ENCODE measurements around the gene FLOT1. TPM values are rescaled to one million over a fixed set of nuclear protein-coding genes. Genes with fewer than 3 reads are reported as not detected.
A peak's percentile ranks its signal among the peaks of the same experiment; 100 is the strongest.

FLOT1 gene
- total and polyA plus RNA-seq, 9 of the 15 experiments (the other 6 are each of a cell fraction or from before 2014, with no cell fraction given) = 11.7 to 149 (median 118) TPM

- TF ChIP-seq SNAPC5 (CRISPR knock-in tag; IDR thresholded peaks at IDR 0.05) (no peak), HMG20A (CRISPR knock-in tag; conservative IDR thresholded peaks at IDR 0.05) (no peak), PML (IDR thresholded peaks at IDR 0.05; ENCODE audit: low read length) (peak; percentile 67; the same call in 1 of the 2 replicates), CBX5 (IDR thresholded peaks at IDR 0.05; ENCODE audit: borderline replicate concordance, low read depth) (0 out of 2 replicates have a peak, but pooled peaks have one; percentile 16), KDM2B (CRISPR knock-in tag; IDR thresholded peaks at IDR 0.05) (no peak), TOE1 (IDR thresholded peaks at IDR 0.05; ENCODE audit: borderline replicate concordance) (peak; percentile 68; the same call in 1 of the 2 replicates), TOE1 (CRISPR knock-in tag; IDR thresholded peaks at IDR 0.05; ENCODE audit: borderline replicate concordance, low read depth) (no peak), ZNF316 (IDR thresholded peaks at IDR 0.05) (peak; percentile 31), L3MBTL2 (IDR thresholded peaks at IDR 0.05) (peak; percentile 57), ZNF699 (CRISPR knock-in tag; IDR thresholded peaks at IDR 0.05; ENCODE audit: insufficient replicate concordance) (no peak), SRSF7 (optimal IDR thresholded peaks at IDR 0.05; ENCODE audit: low read depth, low read length) (no peak), NKRF (IDR thresholded peaks at IDR 0.05; ENCODE audit: borderline replicate concordance) (no peak), HDAC8 (tag; IDR thresholded peaks at IDR 0.05) (peak; percentile 81), ZNF444 (CRISPR knock-in tag; IDR thresholded peaks at IDR 0.05) (no peak), NBN (IDR thresholded peaks at IDR 0.05; ENCODE audit: low read depth) (no peak; the same call in 1 of the 2 replicates), TFAM (CRISPR knock-in tag; conservative IDR thresholded peaks at IDR 0.05) (no peak)
- TF ChIP-seq, protein P1, sequence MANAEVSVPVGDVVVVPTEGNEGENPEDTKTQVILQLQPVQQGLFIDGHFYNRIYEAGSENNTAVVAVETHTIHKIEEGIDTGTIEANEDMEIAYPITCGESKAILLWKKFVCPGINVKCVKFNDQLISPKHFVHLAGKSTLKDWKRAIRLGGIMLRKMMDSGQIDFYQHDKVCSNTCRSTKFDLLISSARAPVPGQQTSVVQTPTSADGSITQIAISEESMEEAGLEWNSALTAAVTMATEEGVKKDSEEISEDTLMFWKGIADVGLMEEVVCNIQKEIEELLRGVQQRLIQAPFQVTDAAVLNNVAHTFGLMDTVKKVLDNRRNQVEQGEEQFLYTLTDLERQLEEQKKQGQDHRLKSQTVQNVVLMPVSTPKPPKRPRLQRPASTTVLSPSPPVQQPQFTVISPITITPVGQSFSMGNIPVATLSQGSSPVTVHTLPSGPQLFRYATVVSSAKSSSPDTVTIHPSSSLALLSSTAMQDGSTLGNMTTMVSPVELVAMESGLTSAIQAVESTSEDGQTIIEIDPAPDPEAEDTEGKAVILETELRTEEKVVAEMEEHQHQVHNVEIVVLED (CRISPR knock-in tag; IDR thresholded peaks at IDR 0.05) = no peak
- TF ChIP-seq, protein P2, sequence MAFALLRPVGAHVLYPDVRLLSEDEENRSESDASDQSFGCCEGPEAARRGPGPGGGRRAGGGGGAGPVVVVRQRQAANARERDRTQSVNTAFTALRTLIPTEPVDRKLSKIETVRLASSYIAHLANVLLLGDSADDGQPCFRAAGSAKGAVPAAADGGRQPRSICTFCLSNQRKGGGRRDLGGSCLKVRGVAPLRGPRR (CRISPR knock-in tag; IDR thresholded peaks at IDR 0.05) = no peak
- TF ChIP-seq, protein P3, sequence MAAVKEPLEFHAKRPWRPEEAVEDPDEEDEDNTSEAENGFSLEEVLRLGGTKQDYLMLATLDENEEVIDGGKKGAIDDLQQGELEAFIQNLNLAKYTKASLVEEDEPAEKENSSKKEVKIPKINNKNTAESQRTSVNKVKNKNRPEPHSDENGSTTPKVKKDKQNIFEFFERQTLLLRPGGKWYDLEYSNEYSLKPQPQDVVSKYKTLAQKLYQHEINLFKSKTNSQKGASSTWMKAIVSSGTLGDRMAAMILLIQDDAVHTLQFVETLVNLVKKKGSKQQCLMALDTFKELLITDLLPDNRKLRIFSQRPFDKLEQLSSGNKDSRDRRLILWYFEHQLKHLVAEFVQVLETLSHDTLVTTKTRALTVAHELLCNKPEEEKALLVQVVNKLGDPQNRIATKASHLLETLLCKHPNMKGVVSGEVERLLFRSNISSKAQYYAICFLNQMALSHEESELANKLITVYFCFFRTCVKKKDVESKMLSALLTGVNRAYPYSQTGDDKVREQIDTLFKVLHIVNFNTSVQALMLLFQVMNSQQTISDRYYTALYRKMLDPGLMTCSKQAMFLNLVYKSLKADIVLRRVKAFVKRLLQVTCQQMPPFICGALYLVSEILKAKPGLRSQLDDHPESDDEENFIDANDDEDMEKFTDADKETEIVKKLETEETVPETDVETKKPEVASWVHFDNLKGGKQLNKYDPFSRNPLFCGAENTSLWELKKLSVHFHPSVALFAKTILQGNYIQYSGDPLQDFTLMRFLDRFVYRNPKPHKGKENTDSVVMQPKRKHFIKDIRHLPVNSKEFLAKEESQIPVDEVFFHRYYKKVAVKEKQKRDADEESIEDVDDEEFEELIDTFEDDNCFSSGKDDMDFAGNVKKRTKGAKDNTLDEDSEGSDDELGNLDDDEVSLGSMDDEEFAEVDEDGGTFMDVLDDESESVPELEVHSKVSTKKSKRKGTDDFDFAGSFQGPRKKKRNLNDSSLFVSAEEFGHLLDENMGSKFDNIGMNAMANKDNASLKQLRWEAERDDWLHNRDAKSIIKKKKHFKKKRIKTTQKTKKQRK (IDR thresholded peaks at IDR 0.05; ENCODE audit: borderline replicate concordance, low read depth, low read length) = no peak
Observed at GRCh38 chr6:30682143-30683117, 60.1 kb downstream of the FLOT1 start (continued).
